Measurements from ENCODE around the gene TULP4. TPM values are rescaled to one million over a fixed set of nuclear protein-coding genes. Genes with fewer than 3 reads are reported as not detected.

TULP4 gene
- total RNA-seq, 1 experiment from 2014 or later, result 105 TPM

GRCh38 chr6:158500016-158500735, 187.9 kb downstream of the TULP4 start:
- no peaks in the 10 kb centered on the region for H3K4me1 Mint-ChIP-seq (ENCODE audit: low read depth, unreplicated experiment)
- BruUV-seq (replicated peaks), result no TSS peak
- CTCF ChIA-PET, result no interaction called here
- peaks cover 14% of the 10 kb centered on the region for H3K36me3 Mint-ChIP-seq (ENCODE audit: insufficient read depth, unreplicated experiment)
- no peak for DNase-seq
- H3K27me3 Mint-ChIP-seq (ENCODE audit: unreplicated experiment), result no peaks in the 10 kb centered on the region
- TF ChIP-seq CTCF (IDR thresholded peaks at IDR 0.05; ENCODE audit: unreplicated experiment), result no peak
- intact Hi-C loops (cut with micrococcal nuclease; ENCODE audit: unreplicated experiment), result no loop called here
- no peak overlapping the region for H3K27ac Mint-ChIP-seq (ENCODE audit: unreplicated experiment)
- no peak overlapping the region for H3K4me3 Mint-ChIP-seq (ENCODE audit: low read depth, unreplicated experiment)
- no peaks in the 10 kb centered on the region for H3K9me3 Mint-ChIP-seq (ENCODE audit: low read depth, unreplicated experiment)

- CTCF ChIA-PET, result no interaction called here
These were observed 189.3 kb downstream of the TULP4 start for GRCh38 chr6:158501360-158502262.

GRCh38 chr6:158502263-158502950, 190.1 kb downstream of the TULP4 start:
- Mint-ChIP-seq H3K27me3 (ENCODE audit: unreplicated experiment) (no peaks in the 10 kb centered on the region), H3K36me3 (ENCODE audit: insufficient read depth, unreplicated experiment) (peaks cover 14% of the 10 kb centered on the region), H3K4me1 (ENCODE audit: low read depth, unreplicated experiment) (no peaks in the 10 kb centered on the region), H3K9me3 (ENCODE audit: low read depth, unreplicated experiment) (no peaks in the 10 kb centered on the region), H3K4me3 (ENCODE audit: low read depth, unreplicated experiment) (no peak overlapping the region), H3K27ac (ENCODE audit: unreplicated experiment) (no peak overlapping the region)
- DNase-seq, result no peak
- CTCF ChIA-PET, result no interaction called here
- BruUV-seq (replicated peaks), result no TSS peak
- intact Hi-C loops (cut with micrococcal nuclease; ENCODE audit: unreplicated experiment), result no loop called here
- TF ChIP-seq CTCF (IDR thresholded peaks at IDR 0.05; ENCODE audit: unreplicated experiment), result no peak

More at GRCh38 chr6:158501360-158502262, 189.3 kb downstream of the TULP4 start:
- H3K4me1 Mint-ChIP-seq (ENCODE audit: low read depth, unreplicated experiment), result no peaks in the 10 kb centered on the region
- intact Hi-C loops (cut with micrococcal nuclease; ENCODE audit: unreplicated experiment), result no loop called here
- no TSS peak for BruUV-seq (replicated peaks)
- H3K27me3 Mint-ChIP-seq (ENCODE audit: unreplicated experiment), result no peaks in the 10 kb centered on the region
- H3K36me3 Mint-ChIP-seq (ENCODE audit: insufficient read depth, unreplicated experiment), result peaks cover 14% of the 10 kb centered on the region
- H3K27ac Mint-ChIP-seq (ENCODE audit: unreplicated experiment), result no peak overlapping the region
- no peaks in the 10 kb centered on the region for H3K9me3 Mint-ChIP-seq (ENCODE audit: low read depth, unreplicated experiment)
- no peak overlapping the region for H3K4me3 Mint-ChIP-seq (ENCODE audit: low read depth, unreplicated experiment)
- DNase-seq, result no peak
- TF ChIP-seq CTCF (IDR thresholded peaks at IDR 0.05; ENCODE audit: unreplicated experiment), result no peak

- peak overlapping the region; percentile 11 for H3K27ac Mint-ChIP-seq (ENCODE audit: unreplicated experiment)
- H3K36me3 Mint-ChIP-seq (ENCODE audit: insufficient read depth, unreplicated experiment), result peaks cover 14% of the 10 kb centered on the region
These were observed 191.0 kb downstream of the TULP4 start for GRCh38 chr6:158503222-158503621.

More at GRCh38 chr6:158503222-158503621, 191.0 kb downstream of the TULP4 start:
- no peaks in the 10 kb centered on the region for H3K9me3 Mint-ChIP-seq (ENCODE audit: low read depth, unreplicated experiment)
- DNase-seq, result no peak
- no peaks in the 10 kb centered on the region for H3K27me3 Mint-ChIP-seq (ENCODE audit: unreplicated experiment)
- BruUV-seq (replicated peaks), result no TSS peak
- intact Hi-C loops (cut with micrococcal nuclease; ENCODE audit: unreplicated experiment), result no loop called here
- no peak for TF ChIP-seq CTCF (IDR thresholded peaks at IDR 0.05; ENCODE audit: unreplicated experiment)
- no peaks in the 10 kb centered on the region for H3K4me1 Mint-ChIP-seq (ENCODE audit: low read depth, unreplicated experiment)
- CTCF ChIA-PET, result no interaction called here
- H3K4me3 Mint-ChIP-seq (ENCODE audit: low read depth, unreplicated experiment), result no peak overlapping the region
